Measurements from ENCODE around the gene ZER1. TPM values are rescaled to one million over a fixed set of nuclear protein-coding genes. Genes with fewer than 3 reads are reported as not detected.

Gene ZER1
- total RNA-seq, 1 donor from 2014 or later, result 37.2 TPM

DNA sequence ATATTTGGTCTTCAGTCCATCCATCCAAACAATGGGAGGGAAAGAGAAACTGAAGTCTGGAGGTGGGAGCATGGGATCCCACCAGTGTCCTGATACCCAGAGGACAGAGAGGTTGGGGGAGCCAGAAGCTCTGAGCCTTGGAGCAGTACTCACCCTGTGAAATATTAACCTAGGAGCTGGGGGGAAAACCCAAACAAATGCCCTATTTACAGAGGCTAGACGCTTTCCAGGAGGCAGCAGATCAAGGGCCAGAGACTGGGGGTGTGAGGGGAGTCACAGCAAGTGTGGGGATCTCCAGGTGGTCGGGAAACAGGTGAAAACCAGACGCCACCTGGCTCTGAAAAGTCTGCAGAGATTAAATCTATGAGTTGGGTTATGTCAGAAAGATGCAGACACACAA lies 6.2 kb downstream of the ZER1 start:
- Mint-ChIP-seq H3K27ac (no peak overlapping the region), H3K4me1 (peaks cover 6% of the 10 kb centered on the region), H3K4me3 (no peak overlapping the region), H3K9me3 (no peaks in the 10 kb centered on the region), H3K27me3 (ENCODE audit: low read depth) (no peaks in the 10 kb centered on the region), H3K36me3 (peaks cover 4% of the 10 kb centered on the region)
- DNase-seq (ENCODE audit: low spot score in 2 of 2, unreplicated experiment in 2 of 2), result no peak
- TF ChIP-seq, protein P1, sequence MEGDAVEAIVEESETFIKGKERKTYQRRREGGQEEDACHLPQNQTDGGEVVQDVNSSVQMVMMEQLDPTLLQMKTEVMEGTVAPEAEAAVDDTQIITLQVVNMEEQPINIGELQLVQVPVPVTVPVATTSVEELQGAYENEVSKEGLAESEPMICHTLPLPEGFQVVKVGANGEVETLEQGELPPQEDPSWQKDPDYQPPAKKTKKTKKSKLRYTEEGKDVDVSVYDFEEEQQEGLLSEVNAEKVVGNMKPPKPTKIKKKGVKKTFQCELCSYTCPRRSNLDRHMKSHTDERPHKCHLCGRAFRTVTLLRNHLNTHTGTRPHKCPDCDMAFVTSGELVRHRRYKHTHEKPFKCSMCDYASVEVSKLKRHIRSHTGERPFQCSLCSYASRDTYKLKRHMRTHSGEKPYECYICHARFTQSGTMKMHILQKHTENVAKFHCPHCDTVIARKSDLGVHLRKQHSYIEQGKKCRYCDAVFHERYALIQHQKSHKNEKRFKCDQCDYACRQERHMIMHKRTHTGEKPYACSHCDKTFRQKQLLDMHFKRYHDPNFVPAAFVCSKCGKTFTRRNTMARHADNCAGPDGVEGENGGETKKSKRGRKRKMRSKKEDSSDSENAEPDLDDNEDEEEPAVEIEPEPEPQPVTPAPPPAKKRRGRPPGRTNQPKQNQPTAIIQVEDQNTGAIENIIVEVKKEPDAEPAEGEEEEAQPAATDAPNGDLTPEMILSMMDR (IDR thresholded peaks at IDR 0.05; ENCODE audit: unreplicated experiment), result no peak

DNA sequence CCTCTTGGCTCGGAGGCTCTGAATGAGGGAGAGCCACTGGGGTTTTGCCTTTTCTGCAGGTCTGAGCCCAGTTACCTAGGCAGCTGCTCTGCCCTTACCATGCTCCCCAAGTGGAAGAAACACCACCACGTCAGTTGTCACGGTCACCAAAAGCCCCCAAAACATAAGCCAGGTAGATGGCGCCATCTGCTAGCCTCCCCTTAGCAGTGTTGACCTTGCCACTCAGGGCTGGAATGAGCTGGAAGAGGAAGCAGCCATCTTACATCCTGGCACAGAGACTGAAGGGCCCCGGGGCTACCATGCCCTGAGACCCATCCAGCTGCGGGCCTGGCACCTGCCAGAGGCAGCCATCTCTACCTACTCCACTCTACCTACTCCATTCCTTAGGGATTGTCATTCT lies 7.4 kb downstream of the ZER1 start:
- H3K4me1 Mint-ChIP-seq, result no peaks in the 10 kb centered on the region
- H3K36me3 Mint-ChIP-seq, result peaks cover 4% of the 10 kb centered on the region
- TF ChIP-seq, protein P1 (IDR thresholded peaks at IDR 0.05; ENCODE audit: unreplicated experiment), result no peak
- H3K9me3 Mint-ChIP-seq, result no peaks in the 10 kb centered on the region
- no peak overlapping the region for H3K27ac Mint-ChIP-seq
- DNase-seq (ENCODE audit: low spot score in 2 of 2, unreplicated experiment in 2 of 2), result no peak
- H3K4me3 Mint-ChIP-seq, result no peak overlapping the region
- H3K27me3 Mint-ChIP-seq (ENCODE audit: low read depth), result no peaks in the 10 kb centered on the region

DNA sequence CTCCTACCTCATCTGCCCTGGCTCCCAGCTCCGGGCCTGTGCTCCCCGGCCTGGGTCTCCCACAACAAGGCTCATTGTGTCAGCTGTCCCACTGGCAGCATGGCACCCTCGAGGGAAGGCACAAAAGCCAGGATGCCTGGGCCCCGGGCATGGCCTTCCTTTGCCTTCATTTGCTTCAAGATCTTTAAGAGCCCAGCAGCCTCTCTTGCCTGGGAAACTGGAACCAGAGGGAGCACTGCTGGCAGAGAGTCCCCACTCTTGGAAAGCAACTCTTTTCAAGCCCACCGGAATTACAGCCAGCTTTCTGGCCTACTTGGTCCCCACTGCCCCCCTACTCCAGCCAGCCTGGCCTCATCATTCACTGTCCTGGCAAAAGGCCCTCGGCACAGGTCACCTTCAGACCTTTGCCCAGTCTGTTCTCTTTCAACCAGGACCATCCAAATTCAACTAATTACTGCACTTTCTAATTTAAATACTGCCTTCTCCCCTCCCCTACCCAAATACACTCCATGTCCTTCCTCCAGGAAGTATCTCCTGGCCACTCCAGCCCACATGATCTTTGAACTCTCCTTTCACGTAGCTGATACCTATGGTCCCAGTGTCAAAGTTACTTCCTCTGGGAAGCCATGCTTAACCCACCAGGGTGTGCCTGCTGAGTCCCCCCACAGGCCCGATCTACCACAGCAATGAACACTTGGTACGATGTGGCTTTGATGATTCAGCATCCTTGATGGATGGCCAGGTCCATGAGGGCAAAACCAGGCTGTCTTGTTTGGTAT lies 8.9 kb downstream of the ZER1 start:
- H3K4me3 Mint-ChIP-seq, result no peak overlapping the region
- no peak for DNase-seq (ENCODE audit: low spot score in 2 of 2, unreplicated experiment in 2 of 2)
- H3K27ac Mint-ChIP-seq, result no peak overlapping the region
- H3K27me3 Mint-ChIP-seq (ENCODE audit: low read depth), result no peaks in the 10 kb centered on the region
- H3K36me3 Mint-ChIP-seq, result peaks cover 3% of the 10 kb centered on the region
- H3K9me3 Mint-ChIP-seq, result no peaks in the 10 kb centered on the region
- TF ChIP-seq, protein P1 (IDR thresholded peaks at IDR 0.05; ENCODE audit: unreplicated experiment), result no peak
- H3K4me1 Mint-ChIP-seq, result no peaks in the 10 kb centered on the region

DNA sequence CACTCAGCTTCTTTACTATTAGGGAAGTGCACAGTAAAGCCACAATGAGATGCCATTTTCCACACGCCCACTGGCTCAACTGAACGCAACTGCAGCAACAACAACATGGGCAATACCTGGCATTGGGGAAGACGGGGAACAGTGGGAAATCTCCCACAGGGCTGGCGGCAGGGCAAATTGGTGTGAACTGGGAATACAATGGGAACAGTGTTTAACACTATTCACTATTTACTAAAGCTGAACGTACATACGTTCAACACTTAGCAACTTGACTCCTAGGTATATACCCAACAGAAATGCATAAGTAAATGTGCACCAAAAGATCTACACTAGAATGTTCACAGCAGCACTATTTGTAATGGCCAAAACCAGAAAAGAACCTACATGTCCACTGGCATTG lies 14.1 kb downstream of the ZER1 start:
- no peak overlapping the region for H3K27ac Mint-ChIP-seq
- TF ChIP-seq, protein P1 (IDR thresholded peaks at IDR 0.05; ENCODE audit: unreplicated experiment), result no peak
- H3K27me3 Mint-ChIP-seq (ENCODE audit: low read depth), result no peaks in the 10 kb centered on the region
- H3K36me3 Mint-ChIP-seq, result no peaks in the 10 kb centered on the region
- no peaks in the 10 kb centered on the region for H3K9me3 Mint-ChIP-seq
- no peak for DNase-seq (ENCODE audit: low spot score in 2 of 2, unreplicated experiment in 2 of 2)
- H3K4me3 Mint-ChIP-seq, result no peak overlapping the region
- no peaks in the 10 kb centered on the region for H3K4me1 Mint-ChIP-seq

DNA sequence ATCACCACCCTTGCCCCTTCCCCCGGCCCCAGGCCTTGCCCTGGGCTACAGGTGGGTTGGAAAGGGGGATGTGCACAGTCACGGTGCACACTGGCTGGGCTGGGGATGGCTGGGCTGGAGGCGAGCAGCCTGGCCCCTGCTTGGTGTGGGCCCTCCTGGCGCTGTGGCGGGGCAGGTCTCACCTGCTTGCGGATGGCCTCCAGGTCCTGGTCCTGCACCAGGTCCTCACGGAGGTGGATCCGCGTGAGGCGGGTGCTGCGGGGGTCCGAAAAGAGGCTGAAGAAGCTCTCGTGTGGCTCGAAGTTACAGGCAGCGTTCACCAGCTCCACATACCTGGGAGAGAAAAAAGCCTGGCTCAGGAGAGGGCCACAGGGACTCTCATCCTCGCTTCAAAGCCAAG lies 18.1 kb downstream of the ZER1 start:
- Mint-ChIP-seq H3K36me3 (peaks cover 3% of the 10 kb centered on the region), H3K27ac (no peak overlapping the region), H3K9me3 (no peaks in the 10 kb centered on the region), H3K4me3 (no peak overlapping the region), H3K27me3 (ENCODE audit: low read depth) (no peaks in the 10 kb centered on the region), H3K4me1 (no peaks in the 10 kb centered on the region)
- TF ChIP-seq, protein P1 (IDR thresholded peaks at IDR 0.05; ENCODE audit: unreplicated experiment), result no peak
- DNase-seq (ENCODE audit: low spot score in 2 of 2, unreplicated experiment in 2 of 2), result no peak

Data from mesothelial cell of epicardium (in vitro differentiated cells).